GM21423 (cell line): Measurements from ENCODE around the gene DMD.

Source experiments
- ATAC-seq: cut with Tn5 transposase; IDR thresholded peaks from one replicate; pipeline ENCODE4 v1.9.1; 2021; ENCODE audit warnings: mild to moderate bottlenecking, moderate library complexity; ENCODE audit not compliant: unreplicated experiment

Gene DMD

GRCh38 chrX:33045245-33045644, 166.1 kb downstream of the DMD start:
- no peak for ATAC-seq

GRCh38 chrX:33041141-33041540, 170.2 kb downstream of the DMD start:
- ATAC-seq: no peak

DNA sequence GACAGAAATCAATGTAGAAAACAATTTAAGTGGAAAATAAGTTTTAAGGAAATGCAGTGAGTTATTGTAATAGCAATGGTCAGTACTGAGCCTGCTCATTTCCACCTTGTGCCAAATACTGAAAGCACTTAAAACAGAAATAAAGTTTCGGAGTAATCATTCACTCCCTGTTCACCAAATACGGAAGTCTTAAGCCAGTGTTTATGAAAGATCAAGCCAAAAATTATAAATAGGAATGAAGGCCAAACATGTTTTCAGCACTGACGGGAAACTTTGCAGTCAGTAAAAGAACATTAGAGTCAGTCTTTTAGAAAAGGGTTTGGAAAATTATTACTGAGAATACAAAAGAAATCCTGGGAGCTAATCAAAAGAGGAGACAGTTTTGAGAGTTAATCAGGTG, 178.6 kb downstream of the DMD start:
- no peak for ATAC-seq

DNA sequence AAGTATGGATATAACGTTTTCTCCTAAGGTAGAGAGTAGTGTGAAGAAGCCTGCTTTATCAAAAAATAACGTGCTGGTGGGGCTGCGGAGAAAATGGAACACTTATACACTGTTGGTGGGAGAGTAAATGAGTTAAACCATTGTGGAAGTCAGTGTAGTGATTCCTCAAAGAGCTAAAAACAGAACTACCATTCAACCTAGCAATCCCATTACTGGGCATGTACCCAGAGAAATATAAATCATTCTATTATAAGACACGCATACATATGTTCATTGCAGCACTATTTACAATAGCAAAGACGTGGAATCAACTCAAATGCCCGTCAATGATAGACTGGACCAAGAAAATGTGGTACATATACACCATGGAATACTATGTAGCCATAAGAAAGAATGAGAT, 196.4 kb downstream of the DMD start:
- no peak for ATAC-seq

GRCh38 chrX:33014086-33014485, 197.3 kb downstream of the DMD start:
- no peak for ATAC-seq

DNA sequence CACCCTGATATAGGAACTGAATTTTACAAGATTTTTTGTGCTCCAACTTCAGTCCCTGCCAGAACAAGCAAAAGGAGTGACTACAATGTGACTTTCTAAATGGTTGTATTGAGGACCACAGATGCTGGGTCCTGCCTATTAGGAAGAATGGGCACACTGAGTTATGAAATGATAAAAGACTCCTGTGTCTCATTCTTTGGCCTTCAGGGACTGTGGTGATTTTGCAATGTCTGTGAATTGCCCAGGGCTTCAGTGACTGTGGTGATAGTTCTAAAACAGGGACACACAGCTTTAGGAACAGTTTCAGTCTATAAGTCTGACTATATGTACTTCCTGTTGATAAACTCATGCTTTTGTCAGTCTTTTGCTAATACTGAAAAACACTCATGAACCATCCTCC, 210.2 kb downstream of the DMD start:
- ATAC-seq: no peak

DNA sequence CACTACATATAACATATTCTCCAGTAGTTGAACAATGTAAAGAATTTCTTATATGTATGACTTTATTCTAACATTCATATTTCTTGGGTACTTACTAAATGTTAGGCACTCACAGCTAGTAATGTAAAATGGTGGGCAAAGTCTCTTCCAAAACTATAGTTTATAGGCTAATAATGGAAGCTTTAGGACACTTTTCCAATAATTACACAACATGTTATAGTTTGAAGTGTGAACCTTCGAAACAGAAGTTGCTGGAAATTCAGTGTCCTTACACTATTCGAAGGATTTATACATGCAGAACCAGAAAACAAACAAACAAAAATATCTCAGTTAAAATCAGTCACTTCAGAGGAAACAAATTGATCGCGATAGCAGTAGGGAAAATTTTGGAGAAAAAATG, 212.6 kb downstream of the DMD start:
- no peak for ATAC-seq

DNA sequence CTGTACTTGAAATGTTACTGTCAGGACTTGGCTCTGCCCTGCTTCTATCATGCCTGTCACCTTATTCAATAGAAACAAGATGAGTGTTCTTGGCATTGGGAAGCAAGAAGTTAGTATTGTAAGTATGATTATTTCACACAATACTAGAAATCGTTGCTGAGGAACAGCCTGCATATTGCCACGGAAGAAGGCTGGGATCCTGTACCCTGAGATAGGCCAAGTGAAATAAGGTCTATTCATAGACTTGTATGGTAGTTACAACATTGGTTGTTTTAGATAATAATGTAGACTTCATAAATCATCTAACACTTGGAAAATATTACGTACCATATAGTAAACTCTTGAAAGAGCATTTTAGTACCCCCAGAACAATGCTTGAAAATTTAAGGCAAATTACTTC, 215.9 kb downstream of the DMD start:
- no peak for ATAC-seq

GRCh38 chrX:32987142-32987541, 224.2 kb downstream of the DMD start:
- no peak for ATAC-seq

DNA sequence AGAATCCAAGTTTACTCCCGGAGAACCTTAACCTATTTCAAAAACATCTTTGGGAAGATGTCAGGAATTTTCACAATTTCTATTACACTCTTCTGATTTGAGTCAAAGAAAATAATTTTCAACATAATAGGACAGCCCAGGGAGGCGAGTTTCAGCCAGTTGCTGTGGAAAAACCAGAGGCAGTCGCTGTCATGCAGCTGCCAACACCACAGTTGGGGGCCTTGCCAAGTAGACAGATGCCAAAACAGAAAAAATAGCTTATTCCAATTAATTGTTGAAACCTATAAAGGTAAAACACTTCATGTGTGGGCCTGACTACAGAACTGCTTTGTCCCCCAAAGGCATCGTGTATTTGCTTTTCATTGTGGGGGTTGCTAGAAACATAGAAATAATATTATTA, 225.8 kb downstream of the DMD start:
- no peak for ATAC-seq

DNA sequence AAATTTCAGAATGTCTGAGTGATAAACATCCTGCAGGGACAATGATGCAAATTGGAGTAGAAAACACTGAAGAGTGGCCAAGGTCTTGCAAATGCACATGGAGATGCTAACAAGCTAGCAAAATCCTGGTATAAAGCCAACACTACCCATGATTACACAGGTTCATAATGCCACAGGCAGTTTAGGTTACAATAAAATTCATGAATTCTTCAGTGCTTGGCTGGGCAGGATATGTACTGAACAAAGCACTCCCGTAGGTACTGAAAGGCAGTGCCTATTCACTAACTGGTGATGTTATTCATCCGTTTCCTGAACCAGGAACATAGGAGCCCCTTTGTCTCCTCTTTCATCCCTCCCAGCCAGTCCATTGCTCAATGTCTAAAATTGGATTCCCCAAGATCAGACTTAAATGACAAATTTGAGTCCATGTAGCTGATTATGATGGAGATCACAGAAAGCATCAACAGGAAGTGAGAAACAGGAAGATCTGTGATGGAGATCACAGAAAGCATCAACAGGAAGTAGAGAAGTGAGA, 244.5 kb downstream of the DMD start:
- no peak for ATAC-seq

DNA sequence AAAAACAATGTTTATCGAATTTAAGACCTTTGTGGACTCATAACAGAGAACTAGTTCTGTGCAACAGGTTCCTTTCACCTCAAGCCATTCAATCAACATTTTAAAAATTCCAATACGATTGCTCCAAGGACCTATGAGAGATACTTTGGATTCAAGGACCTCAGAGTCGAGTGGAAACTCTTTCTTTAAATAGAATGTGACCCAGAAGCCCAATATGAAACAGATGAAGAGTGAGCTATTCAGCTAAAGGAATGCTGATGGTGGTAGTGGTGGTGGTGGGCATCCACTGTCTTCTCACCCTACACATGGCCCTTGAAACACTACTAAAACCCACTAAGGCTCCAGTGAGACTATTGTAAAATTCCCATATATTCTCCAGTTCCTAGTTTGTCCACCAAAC, 257.2 kb downstream of the DMD start:
- ATAC-seq: no peak

- ATAC-seq: no peak
Observed at GRCh38 chrX:32948130-32948529, 263.2 kb downstream of the DMD start.

GRCh38 chrX:32937043-32937442, 274.3 kb downstream of the DMD start:
- ATAC-seq: no peak

GRCh38 chrX:32933548-32933947, 277.8 kb downstream of the DMD start:
- ATAC-seq: no peak

DNA sequence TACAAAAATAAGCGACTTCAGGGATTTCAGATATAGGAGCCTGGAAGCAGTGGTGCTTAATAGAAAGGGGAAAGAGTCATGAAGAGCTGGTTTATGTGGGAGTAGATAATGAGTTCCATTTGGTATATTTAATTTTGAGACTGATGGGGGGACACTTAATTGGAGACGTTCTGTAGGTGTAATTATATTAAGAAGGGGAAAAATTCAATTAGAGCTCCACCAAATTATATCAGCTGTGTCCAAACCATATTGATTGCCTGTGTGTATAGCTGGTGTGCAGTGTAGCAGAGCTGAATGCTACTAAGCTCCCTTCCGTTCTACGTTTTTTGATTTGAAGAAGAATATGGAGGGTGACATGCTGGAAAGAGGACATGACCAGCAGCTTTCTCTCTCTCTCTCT, 282.3 kb downstream of the DMD start:
- no peak for ATAC-seq

DNA sequence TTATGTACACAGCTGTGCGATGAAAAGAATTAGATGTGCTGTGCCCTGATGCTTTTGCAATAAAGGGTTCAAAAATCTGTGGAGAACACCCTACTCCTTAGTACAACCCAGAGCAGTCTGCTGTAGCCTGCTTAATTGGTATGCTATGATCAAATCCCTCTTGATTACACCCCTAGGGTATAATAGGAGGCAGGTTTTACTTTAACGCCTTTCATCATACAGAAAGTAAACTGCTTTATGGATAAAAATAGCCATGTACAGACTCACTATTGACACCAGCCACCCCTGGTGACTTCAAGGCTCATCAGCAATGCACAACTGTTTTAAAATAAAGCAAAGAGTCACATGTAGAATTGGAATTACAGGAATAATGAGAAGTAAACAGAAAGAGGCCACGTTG, 315.3 kb downstream of the DMD start:
- ATAC-seq: no peak

- ATAC-seq: no peak
Observed at GRCh38 chrX:32894679-32895078, 316.7 kb downstream of the DMD start.

GRCh38 chrX:32893751-32894150, 317.6 kb downstream of the DMD start:
- no peak for ATAC-seq

GRCh38 chrX:32877592-32877991, 333.8 kb downstream of the DMD start:
- no peak for ATAC-seq

- ATAC-seq: no peak
Observed at GRCh38 chrX:32874839-32875238, 336.5 kb downstream of the DMD start.

DNA sequence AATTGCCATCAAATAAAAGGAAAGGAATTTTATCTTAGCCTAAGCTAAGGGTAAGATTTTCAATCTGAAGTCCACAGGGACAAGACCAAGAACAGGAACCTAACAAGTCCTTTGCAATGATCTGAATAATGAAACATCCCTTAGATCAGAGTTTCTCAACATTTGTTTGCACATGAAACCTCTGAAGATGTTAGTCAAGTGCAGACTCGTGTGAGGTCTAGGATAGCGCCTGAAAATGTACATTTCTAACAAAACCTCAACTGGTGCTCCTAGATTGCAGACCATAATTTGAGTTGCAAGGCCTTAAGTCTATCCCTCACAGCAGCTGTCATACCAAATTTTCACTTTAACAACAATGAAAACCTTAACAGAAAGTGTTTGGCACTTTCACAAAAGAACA, 337.6 kb downstream of the DMD start:
- ATAC-seq: no peak

DNA sequence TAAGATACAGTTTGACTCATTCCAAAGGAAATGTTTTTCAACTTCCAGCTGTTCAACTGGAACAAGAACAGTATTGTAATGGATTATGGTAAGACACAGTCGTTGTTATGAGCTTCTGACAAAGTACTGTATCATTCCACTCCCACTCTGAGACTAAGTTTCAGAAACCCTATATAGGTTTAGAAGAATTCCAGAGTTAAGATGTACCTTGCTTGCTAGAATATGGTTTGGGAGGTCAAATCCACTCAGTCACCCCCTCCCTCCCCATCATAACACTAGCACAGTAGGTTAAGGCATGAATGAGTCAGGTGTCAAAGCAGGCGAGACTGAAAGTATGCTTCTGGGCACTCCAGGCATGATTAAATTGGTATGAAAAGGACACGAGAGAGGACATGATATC, 339.7 kb downstream of the DMD start:
- no peak for ATAC-seq

DNA sequence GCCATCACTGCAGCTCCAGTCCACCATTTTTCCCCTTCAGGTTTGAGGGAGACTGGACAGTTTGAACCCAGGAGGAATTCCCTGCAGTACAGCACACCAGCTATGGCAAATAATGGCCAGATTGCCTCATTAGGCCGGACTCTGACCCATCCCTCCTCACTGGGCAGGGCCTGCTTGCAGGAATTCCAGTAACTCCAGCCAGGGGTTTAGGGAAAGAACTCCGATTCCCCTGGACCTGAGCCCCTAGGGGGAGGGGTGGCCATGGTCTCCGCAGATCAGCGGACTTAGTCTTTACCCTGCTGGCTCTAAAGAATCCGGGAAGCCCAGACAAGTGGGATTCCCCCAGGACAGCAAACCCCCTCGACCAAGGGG, 342.8 kb downstream of the DMD start:
- ATAC-seq: no peak
